Non-pigmented ciliary epithelial cell (primary cell): Measurements from ENCODE around the gene KIF13A.

Experiments used
- DNase-seq: peaks from one replicate; pipeline ENCODE4 v3.0.0-alpha.2; 2010; ENCODE audit warnings: low read depth

KIF13A gene

DNA sequence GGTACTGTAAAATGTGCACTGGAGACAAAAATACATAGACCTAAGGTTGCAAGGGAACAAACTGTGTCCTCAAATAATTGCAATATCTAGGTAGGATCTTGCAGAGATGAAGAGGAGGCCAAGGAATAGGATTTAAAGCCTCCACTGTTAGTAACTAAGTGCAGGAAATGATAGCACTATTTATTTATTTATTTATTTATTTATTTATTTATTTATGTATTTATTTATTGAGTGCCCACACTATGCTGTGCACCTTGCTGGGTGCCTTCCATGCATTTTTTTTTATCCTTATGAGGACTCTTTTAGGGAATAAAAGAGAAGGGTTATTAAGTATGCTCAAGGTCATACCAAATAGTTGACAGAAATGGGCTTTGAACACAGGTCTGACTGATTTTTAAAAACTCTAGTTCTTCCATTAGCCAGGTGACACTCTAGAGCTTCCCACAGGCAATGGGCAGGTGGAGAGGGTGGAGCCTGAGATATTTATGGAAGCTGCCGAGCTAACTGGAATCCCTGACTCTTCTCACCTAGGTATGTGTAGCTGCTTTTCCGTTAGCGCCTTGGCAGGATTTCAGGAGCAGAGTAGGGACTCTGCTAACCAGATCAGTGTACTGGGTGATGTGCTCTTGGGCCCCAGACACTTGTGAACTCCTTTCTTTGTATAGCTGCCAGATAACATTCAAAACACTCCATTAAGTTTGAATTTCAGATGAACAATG lies 268.0 kb downstream of the KIF13A start:
- DNase-seq: no peak

- no peak for DNase-seq
These were observed 271.2 kb downstream of the KIF13A start for GRCh38 chr6:17716221-17716620.

DNA sequence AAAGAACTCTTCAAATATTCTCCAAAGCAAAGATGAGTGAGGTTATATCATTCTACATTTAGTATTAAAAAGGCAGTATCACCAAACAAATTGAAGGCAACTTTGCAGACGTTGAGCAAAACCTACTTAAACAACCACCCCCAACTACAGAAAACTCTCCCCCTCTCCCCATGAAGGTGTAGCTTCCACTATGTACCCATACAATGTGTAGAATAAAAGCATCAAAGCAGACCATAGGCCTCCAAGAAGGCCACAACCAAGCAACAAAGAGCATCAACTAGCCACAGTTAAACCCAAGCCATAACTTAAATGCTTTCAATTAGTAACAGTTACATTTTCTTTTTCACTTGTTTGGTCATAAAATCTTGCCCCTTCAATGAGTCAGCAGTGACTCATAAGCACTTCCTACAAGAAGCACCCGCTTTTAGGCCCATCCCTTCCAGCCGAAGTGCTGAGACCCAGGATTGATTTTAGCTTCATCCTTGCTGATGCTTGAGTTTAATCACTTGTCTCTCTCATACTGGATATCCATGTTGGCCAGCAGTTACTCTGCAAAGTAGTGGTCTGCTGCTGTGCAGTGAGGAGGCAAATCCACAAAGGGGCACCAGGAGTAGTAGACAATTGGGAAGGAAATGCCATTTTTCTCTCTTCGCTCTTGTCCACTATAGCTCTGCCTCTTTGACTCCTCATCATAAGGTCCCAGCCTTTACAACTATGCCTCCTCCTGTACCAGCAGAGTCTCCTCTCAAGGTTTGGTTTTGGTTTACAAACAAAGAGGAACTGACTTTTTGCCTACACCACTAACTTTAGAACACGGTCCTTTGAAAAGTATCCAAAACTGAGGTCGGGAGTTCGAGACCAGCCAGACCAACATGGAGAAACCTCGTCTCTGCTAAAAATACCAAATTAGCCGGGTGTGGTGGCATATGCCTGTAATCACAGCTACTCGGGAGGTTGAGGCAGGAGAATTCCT lies 272.3 kb downstream of the KIF13A start:
- no peak for DNase-seq

DNA sequence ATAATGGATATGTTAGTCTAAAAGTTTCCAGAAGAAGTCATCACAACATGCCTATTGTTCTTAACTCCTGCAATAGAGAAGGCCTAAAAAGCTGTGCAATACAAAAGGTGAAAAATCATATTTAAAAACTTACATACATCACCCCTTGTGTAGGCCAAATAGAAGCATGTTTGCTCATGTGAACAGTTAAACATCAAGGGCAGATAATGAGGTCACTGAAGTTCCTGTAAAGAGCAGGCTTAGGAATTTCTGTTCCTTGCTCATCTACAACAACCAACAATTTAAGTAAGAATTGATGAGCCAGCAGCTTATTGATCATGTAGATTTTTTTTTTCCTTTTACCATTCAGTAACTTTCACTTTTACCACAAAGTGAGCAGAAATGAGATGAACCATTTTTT lies 273.3 kb downstream of the KIF13A start:
- DNase-seq: no peak

GRCh38 chr6:17712576-17712975 lies 274.9 kb downstream of the KIF13A start:
- no peak for DNase-seq

GRCh38 chr6:17710331-17710730 lies 277.1 kb downstream of the KIF13A start:
- no peak for DNase-seq

- no peak for DNase-seq
These were observed 278.0 kb downstream of the KIF13A start for GRCh38 chr6:17709476-17709875.
